Muscle of back (tissue), 11 donors: Measurements from ENCODE around the gene LRRTM4. TPM values are rescaled to one million over a fixed set of nuclear protein-coding genes. Genes with fewer than 3 reads are reported as not detected.

ENCODE experiments used
- DNase-seq, 3 donors: peaks; one replicate each; pipeline versions ENCODE4 v3.0.0 to v3.0.0-alpha.2; 2013
- polyA plus RNA-seq, 10 donors: library from polyadenylated mRNA; unstranded; fragments of 120-200 nt; gene quantifications; one replicate each; pipeline ENCODE4 v1.2.1, GENCODE V29; 2013; ENCODE audit not compliant: insufficient read length in 10 of 10

Gene LRRTM4
- polyA plus RNA-seq, 10 donors, result 0.20 to 1.8 (median 0.49) TPM

GRCh38 chr2:77479395-77479794, 42.8 kb downstream of the LRRTM4 start:
- DNase-seq, result no peak

- no peak for DNase-seq
Measured at GRCh38 chr2:77470096-77470495, 52.1 kb downstream of the LRRTM4 start.

DNA sequence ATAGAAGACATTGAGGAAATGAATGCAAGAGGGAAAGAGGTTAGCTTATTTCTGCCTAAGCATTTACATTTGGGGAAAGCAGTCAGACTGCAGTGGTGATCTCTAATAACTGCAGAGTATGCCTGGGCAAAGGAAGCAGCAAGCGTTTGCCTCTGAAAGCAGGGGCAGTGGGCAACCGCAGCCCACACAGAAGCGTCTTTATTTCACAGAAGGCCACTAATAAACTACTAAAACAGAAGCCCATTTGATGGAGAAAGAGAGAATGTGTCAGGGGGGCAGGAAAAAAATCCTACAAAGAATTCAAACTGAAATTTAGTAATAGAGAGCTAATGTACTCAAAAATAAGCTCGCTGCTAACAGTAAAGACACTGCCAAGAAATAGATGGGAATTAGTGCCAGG, 53.1 kb downstream of the LRRTM4 start:
- DNase-seq, result no peak

GRCh38 chr2:77459840-77460239, 62.3 kb downstream of the LRRTM4 start:
- DNase-seq, result no peak

GRCh38 chr2:77458216-77458615, 64.0 kb downstream of the LRRTM4 start:
- DNase-seq, result peak in 1 of 3 donors; percentile 2

- DNase-seq, result no peak
Measured at GRCh38 chr2:77457665-77458064, 64.5 kb downstream of the LRRTM4 start.

DNA sequence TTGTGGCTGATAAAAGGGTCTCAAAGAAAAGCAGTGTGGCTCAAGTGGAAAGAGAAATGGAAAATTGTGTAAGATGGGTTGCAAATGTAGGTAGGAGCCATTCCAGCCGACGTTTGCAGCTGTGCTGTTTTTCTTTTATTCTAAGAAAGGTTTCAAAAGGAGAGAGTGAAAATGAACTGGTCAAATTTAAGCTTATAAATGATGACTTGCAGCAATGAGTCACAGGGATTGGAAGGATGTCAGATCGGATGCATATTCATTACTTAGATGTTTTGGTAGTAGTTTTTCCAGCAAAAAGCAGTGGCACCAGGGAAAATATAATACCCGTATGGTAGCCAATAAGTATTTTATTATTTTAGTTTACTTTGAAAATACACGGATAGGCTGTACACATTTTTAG, 79.1 kb downstream of the LRRTM4 start:
- DNase-seq, result no peak

GRCh38 chr2:77434880-77435279, 87.3 kb downstream of the LRRTM4 start:
- no peak for DNase-seq

GRCh38 chr2:77428946-77429345, 93.2 kb downstream of the LRRTM4 start:
- no peak for DNase-seq

GRCh38 chr2:77421971-77422370, 100.2 kb downstream of the LRRTM4 start:
- DNase-seq, result no peak

- DNase-seq, result peak in 1 of 3 donors; percentile 22
Measured at GRCh38 chr2:77418537-77418936, 103.6 kb downstream of the LRRTM4 start.

DNA sequence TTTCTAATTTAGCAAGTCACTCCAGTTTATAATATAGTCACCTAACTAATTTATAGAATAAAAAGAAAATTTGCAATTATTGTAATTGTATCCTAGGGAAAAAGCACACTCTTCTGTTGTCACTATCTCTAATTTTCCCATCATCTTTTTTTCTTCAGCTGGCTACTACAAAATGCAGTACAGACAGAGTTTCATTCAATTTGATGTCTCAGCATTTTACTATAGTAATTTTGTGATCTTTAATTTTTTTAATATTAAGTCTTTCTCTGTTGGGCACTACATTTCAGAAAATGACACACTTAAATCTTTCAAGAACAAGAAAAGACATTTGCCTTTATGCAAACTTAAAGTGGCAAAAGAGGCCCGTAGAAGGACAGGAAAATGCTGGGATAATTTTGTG, 118.0 kb downstream of the LRRTM4 start:
- DNase-seq, result no peak

DNA sequence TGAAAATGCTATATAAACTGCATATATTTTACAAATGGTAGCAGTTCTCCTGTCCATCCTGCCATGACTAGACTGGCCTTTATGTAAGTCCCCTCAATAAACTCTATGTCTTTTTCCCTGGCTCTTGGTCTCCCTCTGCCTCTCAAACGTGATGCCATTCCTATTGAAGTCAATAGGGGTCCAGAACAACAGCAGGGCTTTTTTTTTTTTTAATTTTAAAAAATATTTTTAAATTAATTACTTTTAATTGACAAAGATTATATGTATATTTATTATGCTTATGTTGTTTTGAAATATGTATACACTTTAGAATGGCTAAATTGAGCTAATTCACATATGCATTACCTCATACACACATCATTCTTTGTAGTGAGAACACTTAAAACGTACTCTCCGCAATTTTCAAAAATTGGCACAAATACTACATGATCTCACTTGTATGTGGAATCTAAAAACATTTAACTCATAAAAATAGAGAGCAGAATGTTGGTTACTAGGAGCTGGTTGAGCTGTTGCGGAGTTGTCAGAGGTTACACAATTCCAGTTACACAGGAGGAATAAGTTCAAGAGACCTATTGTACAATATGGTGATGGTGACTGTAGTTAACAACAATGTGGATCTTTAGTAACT, 123.1 kb downstream of the LRRTM4 start:
- no peak for DNase-seq

DNA sequence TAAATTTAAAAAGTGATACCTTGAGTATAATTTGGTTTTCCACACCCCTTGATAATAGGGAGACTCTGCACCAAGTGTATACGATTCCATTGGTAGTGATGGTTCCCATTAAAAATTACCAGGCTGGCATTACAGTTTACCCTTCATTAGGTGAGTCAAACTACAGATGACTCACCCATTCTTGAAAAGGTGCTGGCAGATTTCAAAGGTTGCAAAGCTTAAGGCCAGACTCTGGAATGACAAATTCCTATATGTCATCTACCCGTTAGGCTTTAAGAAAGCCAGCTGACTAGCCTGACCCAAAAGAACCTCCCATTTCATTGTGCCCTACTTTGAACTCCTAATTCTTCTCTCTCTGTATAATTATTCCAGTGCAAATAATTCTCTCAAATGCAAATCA, 124.4 kb downstream of the LRRTM4 start:
- DNase-seq, result no peak

DNA sequence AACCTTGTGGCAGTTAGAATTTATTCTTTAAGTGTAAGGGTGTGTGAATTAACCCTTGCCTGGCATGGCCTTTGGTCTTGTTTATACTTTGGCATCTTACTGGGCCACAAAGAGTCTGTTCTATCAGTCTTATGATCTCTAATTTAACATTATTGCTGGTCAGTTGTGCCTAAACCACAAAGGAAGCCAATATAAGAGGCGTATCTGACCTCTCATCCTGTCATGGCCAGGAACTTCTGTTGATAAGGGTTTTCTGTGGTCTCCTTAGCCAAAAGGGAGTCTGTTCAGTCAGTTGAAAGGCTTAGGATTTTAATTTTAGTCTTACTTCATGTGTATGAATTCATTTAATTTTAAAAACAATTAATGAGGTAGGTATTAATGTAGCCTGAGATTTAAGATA, 127.2 kb downstream of the LRRTM4 start:
- DNase-seq, result no peak

- no peak for DNase-seq
Measured at GRCh38 chr2:77391119-77391518, 131.1 kb downstream of the LRRTM4 start.

DNA sequence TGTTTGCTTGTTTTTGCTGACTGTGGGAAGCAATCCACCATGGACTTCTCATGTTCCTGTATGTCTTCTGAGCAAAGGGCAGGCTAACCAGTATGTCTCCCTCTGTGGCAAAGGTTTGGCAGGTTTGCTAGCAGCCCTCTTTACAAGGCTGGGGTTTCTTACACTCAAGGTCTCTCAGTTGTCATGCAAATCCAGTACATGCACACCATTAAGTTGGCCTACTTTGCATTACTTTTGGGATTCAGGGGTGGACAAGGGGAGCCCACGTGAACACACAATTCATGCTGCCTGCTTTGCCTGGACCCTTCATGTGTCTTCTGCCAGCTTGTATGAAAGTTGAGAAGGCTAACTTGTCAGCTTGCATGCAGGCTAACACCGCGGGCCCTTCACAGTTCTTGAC, 134.9 kb downstream of the LRRTM4 start:
- DNase-seq, result no peak

GRCh38 chr2:77372636-77373035, 149.5 kb downstream of the LRRTM4 start:
- peak in 1 of 3 donors; percentile 4 for DNase-seq

GRCh38 chr2:77370511-77370910, 151.7 kb downstream of the LRRTM4 start:
- no peak for DNase-seq

DNA sequence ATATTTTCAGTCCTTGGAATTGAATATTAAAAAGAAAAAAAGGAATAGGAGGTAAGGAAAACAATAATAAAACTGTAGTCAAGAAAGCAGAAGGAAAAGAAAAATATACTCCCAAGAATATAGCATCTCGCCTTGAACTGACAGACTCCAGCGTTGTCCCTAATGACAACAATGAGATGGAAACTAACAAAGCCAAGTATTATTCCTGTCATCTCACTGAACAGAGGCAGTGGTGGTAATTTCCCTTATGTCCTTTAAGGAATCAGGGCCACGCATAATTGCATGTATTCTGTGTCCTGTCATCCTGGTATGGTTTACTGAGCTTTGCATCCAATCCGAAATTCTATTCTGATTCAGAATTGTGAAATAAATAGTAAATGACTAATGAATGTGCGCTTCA, 158.9 kb downstream of the LRRTM4 start:
- DNase-seq, result no peak

DNA sequence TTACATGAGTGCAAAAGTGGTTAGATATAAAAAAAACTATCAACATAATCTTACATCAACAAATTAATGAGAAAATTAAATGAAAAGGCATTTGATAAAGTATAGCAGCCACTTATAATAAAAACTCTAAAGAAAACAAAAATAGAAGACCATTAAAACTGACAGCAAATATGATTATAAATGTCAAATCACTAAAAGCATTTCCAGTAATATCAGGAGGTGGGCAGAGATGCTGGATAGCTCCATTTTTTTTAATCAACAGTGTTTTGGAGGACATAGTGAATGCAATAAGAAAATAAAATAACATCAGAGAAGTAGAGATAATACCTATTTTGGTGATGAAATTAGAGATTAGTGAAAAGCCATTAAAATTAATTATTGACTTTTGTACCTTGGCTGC, 173.4 kb downstream of the LRRTM4 start:
- DNase-seq, result no peak

DNA sequence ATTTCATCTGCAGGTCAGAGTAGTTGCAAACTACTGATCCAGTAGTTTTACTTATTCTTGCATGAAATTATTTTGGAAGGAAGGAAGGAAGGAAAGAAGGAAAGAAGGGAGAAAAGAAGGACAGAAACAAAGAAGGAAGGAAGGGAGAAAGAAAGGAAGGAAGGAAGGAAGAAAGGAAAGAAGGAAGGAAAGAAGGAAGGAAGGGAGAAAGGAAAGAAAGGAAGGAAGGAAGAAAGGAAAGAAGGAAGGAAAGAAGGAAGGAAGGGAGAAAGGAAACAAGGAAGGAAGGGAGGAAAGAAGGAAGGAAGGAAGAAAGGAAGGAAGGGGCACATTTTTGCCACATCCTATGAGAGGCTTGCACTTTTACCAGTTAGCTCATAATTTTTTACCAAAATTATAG, 186.2 kb downstream of the LRRTM4 start:
- no peak for DNase-seq

- no peak for DNase-seq
Measured at GRCh38 chr2:77328134-77328931, 193.8 kb downstream of the LRRTM4 start.

- DNase-seq, result no peak
Measured at GRCh38 chr2:77325395-77325794, 196.8 kb downstream of the LRRTM4 start.
